HEK293 (cell line): Measurements from ENCODE around the gene MPO.

Source experiments
- CTCF ChIA-PET: fragments of 350-600 bp; formaldehyde crosslinking; extraction: SDS; loops from one replicate; lab custom pipeline; 2021; ENCODE audit warnings: antibody characterized with exemption; lab: Yijun Ruan, JAX
- POLR2A ChIA-PET: fragments of 300-600 bp; formaldehyde crosslinking; extraction: SDS; loops from one replicate; lab custom pipeline; 2020; ENCODE audit warnings: antibody characterized with exemption, inconsistent platforms; lab: Yijun Ruan, JAX
- H3K27ac ChIP-seq: fragments of 200-500 bp; sonication (Bioruptor generic); 2 replicates; pipeline ENCODE4 v1.5.1; 2014; ENCODE audit warnings: low read depth, low read length, control low read depth, inconsistent platforms; ENCODE audit errors: extremely low read depth
- H3K36me3 ChIP-seq, 2 experiments: fragments of 200-500 bp in 1 of 2; sonication (Bioruptor generic) in 1 of 2; 1 replicate in 1 of 2; 2 replicates in 1 of 2; pipeline ENCODE4 v1.5.1; 2014 to 2017; ENCODE audit warnings: inconsistent platforms in 2 of 2, low read length in 2 of 2; ENCODE audit not compliant: control insufficient read depth in 2 of 2, insufficient read depth in 1 of 2
- H3K4me1 ChIP-seq: fragments of 200-500 bp; sonication (Bioruptor generic); 2 replicates; pipeline ENCODE4 v1.5.1; 2014; ENCODE audit warnings: mild to moderate bottlenecking, low read length, inconsistent platforms; ENCODE audit not compliant: control insufficient read depth, insufficient read depth
- H3K4me3 ChIP-seq: 2 replicates; pipeline ENCODE4 v1.5.1; 2011; ENCODE audit warnings: low read depth, mild to moderate bottlenecking, control low read depth, low read length, moderate library complexity
- H3K9me3 ChIP-seq: fragments of 200-500 bp; sonication (Bioruptor generic); 2 replicates; pipeline ENCODE4 v1.5.1; 2014; ENCODE audit warnings: low read depth, low read length, inconsistent platforms; ENCODE audit not compliant: control insufficient read depth, insufficient read depth
- BCL6B ChIP-seq: fragments of 450-650 bp; formaldehyde crosslinking; IDR thresholded peaks from 2 replicates; pipeline ENCODE4 v1.5.1; 2017; ENCODE audit warnings: missing biosample characterization, missing genetic modification characterization
- CTCF ChIP-seq: fragments of 450-650 bp; formaldehyde crosslinking; IDR thresholded peaks from 2 replicates; pipeline ENCODE4 v1.5.1; 2016; ENCODE audit warnings: missing biosample characterization, missing genetic modification characterization
- FEZF1 ChIP-seq: fragments of 450-650 bp; formaldehyde crosslinking; IDR thresholded peaks from 2 replicates; pipeline ENCODE4 v1.5.1; 2016; ENCODE audit warnings: missing biosample characterization, missing genetic modification characterization
- GLIS1 ChIP-seq: fragments of 450-650 bp; formaldehyde crosslinking; IDR thresholded peaks from 2 replicates; pipeline ENCODE4 v1.5.1; 2016; ENCODE audit warnings: missing biosample characterization, missing genetic modification characterization
- INSM2 ChIP-seq: fragments of 450-650 bp; formaldehyde crosslinking; IDR thresholded peaks from 2 replicates; pipeline ENCODE4 v1.5.1; 2016; ENCODE audit warnings: missing biosample characterization, missing genetic modification characterization
- KLF16 ChIP-seq: fragments of 450-650 bp; formaldehyde crosslinking; IDR thresholded peaks from 2 replicates; pipeline ENCODE4 v1.5.1; 2017; ENCODE audit warnings: missing biosample characterization, missing genetic modification characterization
- OVOL3 ChIP-seq: fragments of 450-650 bp; formaldehyde crosslinking; IDR thresholded peaks from 2 replicates; pipeline ENCODE4 v1.5.1; 2016; ENCODE audit warnings: missing biosample characterization, missing genetic modification characterization
- PRDM4 ChIP-seq: fragments of 450-650 bp; formaldehyde crosslinking; IDR thresholded peaks from 2 replicates; pipeline ENCODE4 v1.5.1; 2017; ENCODE audit warnings: missing biosample characterization, missing genetic modification characterization
- REPIN1 ChIP-seq: fragments of 450-650 bp; formaldehyde crosslinking; IDR thresholded peaks from 2 replicates; pipeline ENCODE4 v1.5.1; 2017; ENCODE audit warnings: missing biosample characterization, missing genetic modification characterization, low read depth
- ZBTB1 ChIP-seq: fragments of 450-650 bp; formaldehyde crosslinking; IDR thresholded peaks from 2 replicates; pipeline ENCODE4 v1.5.1; 2016; ENCODE audit warnings: missing biosample characterization, missing genetic modification characterization
- ZBTB8A ChIP-seq: fragments of 450-650 bp; formaldehyde crosslinking; IDR thresholded peaks from 2 replicates; pipeline ENCODE4 v1.5.1; 2016; ENCODE audit warnings: missing biosample characterization, missing genetic modification characterization
- ZNF140 ChIP-seq: fragments of 450-650 bp; formaldehyde crosslinking; IDR thresholded peaks from 2 replicates; pipeline ENCODE4 v1.5.1; 2016; ENCODE audit warnings: missing biosample characterization, missing genetic modification characterization
- ZNF148 ChIP-seq: fragments of 450-650 bp; formaldehyde crosslinking; IDR thresholded peaks from 2 replicates; pipeline ENCODE4 v1.5.0; 2017; ENCODE audit warnings: missing biosample characterization, missing genetic modification characterization, borderline replicate concordance
- ZNF174 ChIP-seq: fragments of 450-650 bp; formaldehyde crosslinking; IDR thresholded peaks from 2 replicates; pipeline ENCODE4 v1.5.0; 2017; ENCODE audit warnings: missing biosample characterization, mild to moderate bottlenecking, missing genetic modification characterization
- ZNF19 ChIP-seq: fragments of 450-650 bp; formaldehyde crosslinking; IDR thresholded peaks from 2 replicates; pipeline ENCODE4; 2016; ENCODE audit warnings: missing biosample characterization, missing genetic modification characterization, low read depth
- ZNF248 ChIP-seq: fragments of 450-650 bp; formaldehyde crosslinking; IDR thresholded peaks from 2 replicates; pipeline ENCODE4 v1.5.1; 2017; ENCODE audit warnings: missing biosample characterization, missing genetic modification characterization
- ZNF311 ChIP-seq: fragments of 450-650 bp; formaldehyde crosslinking; IDR thresholded peaks from 2 replicates; pipeline ENCODE4 v1.5.1; 2017; ENCODE audit warnings: missing biosample characterization, missing genetic modification characterization, borderline replicate concordance
- ZNF600 ChIP-seq: fragments of 450-650 bp; formaldehyde crosslinking; IDR thresholded peaks from 2 replicates; pipeline ENCODE4 v1.5.1; 2016; ENCODE audit warnings: missing biosample characterization, missing genetic modification characterization
- ZNF624 ChIP-seq: fragments of 450-650 bp; formaldehyde crosslinking; IDR thresholded peaks from 2 replicates; pipeline ENCODE4 v1.5.1; 2017; ENCODE audit warnings: missing biosample characterization, missing genetic modification characterization
- ZNF701 ChIP-seq: fragments of 450-650 bp; formaldehyde crosslinking; IDR thresholded peaks from 2 replicates; pipeline ENCODE4 v1.5.1; 2016; ENCODE audit warnings: missing biosample characterization, missing genetic modification characterization
- ZNF707 ChIP-seq: fragments of 450-650 bp; formaldehyde crosslinking; IDR thresholded peaks from 2 replicates; pipeline ENCODE4 v1.5.1; 2016; ENCODE audit warnings: missing biosample characterization, missing genetic modification characterization

Gene MPO

GRCh38 chr17:58229881-58230280 lies 50.9 kb downstream of the MPO start:
- Histone ChIP-seq H3K4me1 (no peaks in the 10 kb centered on the region), H3K4me3 (no peak overlapping the region), H3K9me3 (no peaks in the 10 kb centered on the region), H3K36me3 (no peaks in the 10 kb centered on the region), H3K27ac (no peak overlapping the region)
- POLR2A ChIA-PET, result no interaction called here
- CTCF ChIA-PET, result interaction anchor here (0.5 to 1.7 kb wide), 7 partner anchors 8 to 294 kb away, joined by 3 to 6 read pairs (median 5); partner anchors contain the start of gene LPO
- TF ChIP-seq ZBTB1 (no peak), ZNF707 (no peak), BCL6B (tag by site-specific recombination) (no peak), ZBTB8A (tag by site-specific recombination) (no peak), OVOL3 (tag by site-specific recombination) (no peak), ZNF140 (tag by site-specific recombination) (no peak), ZNF174 (tag by site-specific recombination) (no peak), ZNF19 (tag by site-specific recombination) (no peak), ZNF248 (no peak), FEZF1 (tag by site-specific recombination) (no peak), PRDM4 (tag by site-specific recombination) (no peak), GLIS1 (tag by site-specific recombination) (no peak), KLF16 (no peak), ZNF311 (tag by site-specific recombination) (no peak), ZNF148 (tag by site-specific recombination) (no peak)

- H3K27ac ChIP-seq, result no peak overlapping the region
- TF ChIP-seq REPIN1 (no peak), ZNF600 (tag by site-specific recombination) (no peak), ZNF701 (tag by site-specific recombination) (no peak), CTCF (no peak), INSM2 (tag by site-specific recombination) (no peak), ZNF624 (tag by site-specific recombination) (no peak)
- TF ChIP-seq, all 188 proteins: peak for 0
- Histone ChIP-seq H3K4me1 (no peaks in the 10 kb centered on the region), H3K4me3 (no peak overlapping the region), H3K9me3 (no peaks in the 10 kb centered on the region), H3K36me3 (no peaks in the 10 kb centered on the region)
- CTCF ChIA-PET, result interaction anchor here (0.5 to 2.3 kb wide), 9 partner anchors 9 to 293 kb away, joined by 3 to 6 read pairs (median 5); partner anchors contain the start of gene LPO
- POLR2A ChIA-PET, result no interaction called here
Measured at GRCh38 chr17:58229384-58229783, 51.4 kb downstream of the MPO start.
